HCT116 (cell line): ENCODE data around the gene MAN2B2.
"Not testable (repeated sequence)": the region's sequence is repeated elsewhere in the genome, so short reads cannot be mapped to it uniquely, and the experiment has no call there.

Experiments
- CBX3 ChIP-seq: IDR thresholded peaks from 2 replicates; pipeline ENCODE4 v1.6.1; 2012; ENCODE audit warnings: low read depth
- EGR1 ChIP-seq: IDR thresholded peaks from 2 replicates; pipeline ENCODE4 v1.6.1; 2012; ENCODE audit warnings: low read depth
- EZH2 ChIP-seq: fragments of 200-600 bp; sonication (generic); IDR thresholded peaks from 2 replicates; pipeline ENCODE4 v1.6.1; 2017; ENCODE audit warnings: antibody characterized with exemption, mixed run types
- EZH2phosphoT487 ChIP-seq: fragments of 200-600 bp; IDR thresholded peaks from 2 replicates; pipeline ENCODE4 v1.6.1; 2018; ENCODE audit warnings: antibody characterized with exemption, borderline replicate concordance
- POLR2A ChIP-seq: IDR thresholded peaks from 2 replicates; pipeline ENCODE4 v1.7.0; 2011; ENCODE audit warnings: borderline replicate concordance; ENCODE audit not compliant: insufficient read depth, insufficient read length; ENCODE audit errors: extremely low read depth
- POLR2AphosphoS5 ChIP-seq: IDR thresholded peaks from 2 replicates; pipeline ENCODE4 v1.6.1; 2011; ENCODE audit warnings: mild to moderate bottlenecking, low read depth, low read length, moderate library complexity
- RAD21 ChIP-seq: IDR thresholded peaks from 2 replicates; pipeline ENCODE4 v1.6.1; 2012; ENCODE audit warnings: low read depth, mild to moderate bottlenecking
- YY1 ChIP-seq: IDR thresholded peaks from 2 replicates; pipeline ENCODE4 v1.6.1; 2011; ENCODE audit warnings: low read length, low read depth, moderate library complexity, mild to moderate bottlenecking; ENCODE audit not compliant: insufficient replicate concordance; ENCODE audit errors: extremely low read depth
- TF ChIP-seq, protein P1 (sequence below), 3 experiments: fragments of 200-600 bp in 1 of 3; sonication (generic) in 1 of 3; IDR thresholded peaks in 2 of 3; conservative IDR thresholded peaks in 1 of 3; 2 replicates each; pipeline ENCODE4 v1.5.1; 2012 to 2017; ENCODE audit warnings: low read depth in 2 of 3, low read length in 2 of 3, antibody characterized with exemption in 1 of 3, borderline replicate concordance in 1 of 3, control low read depth in 1 of 3, mild to moderate bottlenecking in 1 of 3, mixed read lengths in 1 of 3, mixed run types in 1 of 3, moderate library complexity in 1 of 3; ENCODE audit not compliant: insufficient read depth in 1 of 3
- TF ChIP-seq, protein P2 (sequence below): IDR thresholded peaks from 2 replicates; pipeline ENCODE4 v1.6.1; 2012

- TF ChIP-seq, protein P1, sequence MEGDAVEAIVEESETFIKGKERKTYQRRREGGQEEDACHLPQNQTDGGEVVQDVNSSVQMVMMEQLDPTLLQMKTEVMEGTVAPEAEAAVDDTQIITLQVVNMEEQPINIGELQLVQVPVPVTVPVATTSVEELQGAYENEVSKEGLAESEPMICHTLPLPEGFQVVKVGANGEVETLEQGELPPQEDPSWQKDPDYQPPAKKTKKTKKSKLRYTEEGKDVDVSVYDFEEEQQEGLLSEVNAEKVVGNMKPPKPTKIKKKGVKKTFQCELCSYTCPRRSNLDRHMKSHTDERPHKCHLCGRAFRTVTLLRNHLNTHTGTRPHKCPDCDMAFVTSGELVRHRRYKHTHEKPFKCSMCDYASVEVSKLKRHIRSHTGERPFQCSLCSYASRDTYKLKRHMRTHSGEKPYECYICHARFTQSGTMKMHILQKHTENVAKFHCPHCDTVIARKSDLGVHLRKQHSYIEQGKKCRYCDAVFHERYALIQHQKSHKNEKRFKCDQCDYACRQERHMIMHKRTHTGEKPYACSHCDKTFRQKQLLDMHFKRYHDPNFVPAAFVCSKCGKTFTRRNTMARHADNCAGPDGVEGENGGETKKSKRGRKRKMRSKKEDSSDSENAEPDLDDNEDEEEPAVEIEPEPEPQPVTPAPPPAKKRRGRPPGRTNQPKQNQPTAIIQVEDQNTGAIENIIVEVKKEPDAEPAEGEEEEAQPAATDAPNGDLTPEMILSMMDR (IDR thresholded peaks at IDR 0.05 in 2 of 3, conservative IDR thresholded peaks at IDR 0.05 in 1 of 3; ENCODE audit: borderline replicate concordance in 1 of 3, insufficient read depth in 1 of 3, low read depth in 2 of 3, low read length in 2 of 3) = not testable (repeated sequence)
- TF ChIP-seq EZH2, YY1, RAD21, POLR2AphosphoS5, EZH2phosphoT487, EGR1, POLR2A, CBX3: not testable (repeated sequence)
- TF ChIP-seq, protein P2, sequence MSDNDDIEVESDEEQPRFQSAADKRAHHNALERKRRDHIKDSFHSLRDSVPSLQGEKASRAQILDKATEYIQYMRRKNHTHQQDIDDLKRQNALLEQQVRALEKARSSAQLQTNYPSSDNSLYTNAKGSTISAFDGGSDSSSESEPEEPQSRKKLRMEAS = not testable (repeated sequence)
Measured at GRCh38 chr4:6672541-6673190, 97.7 kb downstream of the MAN2B2 start.
